Heart left ventricle (tissue), 16 donors: ENCODE results near the gene EML1. TPM values are rescaled to one million over a fixed set of nuclear protein-coding genes. Genes with fewer than 3 reads are reported as not detected.

Experiments
- ATAC-seq, 4 donors: fragments of 200-7000 bp; cut with Tn5 transposase; one replicate each; pipeline ENCODE4 v1.9.1; 2020 to 2022; ENCODE audit warnings: moderate library complexity in 4 of 4, mild to moderate bottlenecking in 3 of 4, moderate number of reproducible peaks in 1 of 4
- DNase-seq, 5 donors: peaks; one replicate each; pipeline ENCODE4 v3.0.0-alpha.2; 2020
- H3K27ac ChIP-seq, 12 donors: fragments of 200-600 bp; sonication (generic) in 4 of 12; one replicate each; pipeline versions ENCODE4 v1.5.0 to v1.8.0; 2016 to 2022; ENCODE audit warnings: mild to moderate bottlenecking in 2 of 12
- H3K27me3 ChIP-seq, 9 donors: fragments of 200-600 bp; sonication (generic) in 2 of 9; one replicate each; pipeline versions ENCODE4 v1.5.1 to v1.8.0; 2016 to 2022; ENCODE audit warnings: mild to moderate bottlenecking in 3 of 9
- H3K36me3 ChIP-seq, 9 donors: fragments of 200-600 bp; sonication (generic) in 2 of 9; one replicate each; pipeline versions ENCODE4 v1.5.0 to v1.8.0; 2018 to 2022; ENCODE audit warnings: mild to moderate bottlenecking in 2 of 9
- H3K4me1 ChIP-seq, 12 donors: fragments of 200-600 bp; sonication (generic) in 4 of 12; one replicate each; pipeline versions ENCODE4 v1.5.0 to v1.8.0; 2016 to 2022; ENCODE audit warnings: mild to moderate bottlenecking in 3 of 12
- H3K4me3 ChIP-seq, 12 donors: fragments of 200-600 bp; sonication (generic) in 4 of 12; one replicate each; pipeline versions ENCODE4 v1.5.0 to v1.8.0; 2017 to 2022; ENCODE audit warnings: mild to moderate bottlenecking in 9 of 12, moderate library complexity in 4 of 12
- H3K9me3 ChIP-seq, 12 donors: fragments of 200-600 bp; sonication (generic) in 4 of 12; one replicate each; pipeline versions ENCODE4 v1.5.0 to v1.8.0; 2016 to 2022; ENCODE audit warnings: mild to moderate bottlenecking in 1 of 12
- CTCF ChIP-seq, 12 donors: fragments of 200-600 bp; sonication (generic) in 4 of 12; IDR thresholded peaks; one replicate each; pipeline versions ENCODE4 v1.5.0 to v1.8.0; 2018 to 2022; ENCODE audit warnings: antibody characterized with exemption in 12 of 12, mild to moderate bottlenecking in 5 of 12
- POLR2A ChIP-seq, 2 donors: fragments of 450-650 bp; IDR thresholded peaks; one replicate each; pipeline ENCODE4 v1.6.1; 2017; ENCODE audit warnings: antibody characterized with exemption in 2 of 2, mild to moderate bottlenecking in 2 of 2, moderate library complexity in 2 of 2
- WGBS, 4 donors: extraction: QIAGEN DNeasy Blood & Tissue Kit in 2 of 4; methylation state at CpG; one replicate each; pipeline versions ENCODE4 v1.1.5 to v1.1.7; 2013 to 2018; 5-methylcytosine and 5-hydroxymethylcytosine counted together
- intact Hi-C, 10 donors: fragments of 100-400 bp; cut with DNase I; formaldehyde crosslinking; loops; one replicate each; pipeline versions ENCODE4 v1.11.1 to v1.14.2; 2022
- polyA plus RNA-seq, 2 donors: library from polyadenylated mRNA; stranded (reverse); fragments of 200-250 nt; gene quantifications; one replicate each; pipeline ENCODE4 v1.2.3, GENCODE V29; 2013
- total RNA-seq, 9 donors: library from RNA; depleted of rRNA in 2 of 9; stranded (reverse); fragments of >200 nt in 2 of 9; fragmentation: NEBNext Ultra II Directional in 3 of 9; extraction: Animal tissue kit (Norgen Biotek cat#: 25700) in 3 of 9; gene quantifications; one replicate each; pipeline versions ENCODE4 v1.1.0 to v1.2.4, GENCODE V29; 2016 to 2023
- donor health status: ischemic (EF 13 %, LVEDD 7.1; RV severe dilation, severe dysfunction).
- donor health status: healthy with polysubstance abuse.
- donor health status: DM: no; HTN: yes; CAD: no.
- donor health status: DM: no; HTN: no; CAD: no.
- donor health status: ischemic (EF 25% LVEDD 6.9; RV normal size, moderate dysfunction).
- donor health status: ischemic (EF 25% LVEDD 5.7; RV mildly dilated, moderate dysfunction).
- donor health status: healthy.
- donor health status: DM: yes; HTN: yes; CAD: no.
- donor health status: ischemic (EF 35%, LVEDD 5.7; RV mildly dilated, moderate dysfunction).
- donor health status: nonischemic (EF 11% LVEDD 7.7; RV severe dilation, severe dysfunction).
- donor health status: DM: yes; HTN: yes; CAD: no.
- donor health status: PGD.
- donor health status: ischemic (EF 29% LVEDD 5.4; RV normal size, mild dysfunction).
- donor health status: nonischemic (EF 23%, LVEDD 6.1; RV moderate dilation, normal function).

Gene EML1
- total and polyA plus RNA-seq, 11 donors = 7.4 to 49.7 (median 39.3) TPM

GRCh38 chr14:99816217-99816616 lies 23.0 kb downstream of the EML1 start:
- ATAC-seq = no peak
- H3K4me1 ChIP-seq = peaks cover 0 to 9% (median 0%) of the 10 kb centered on the region in 12 donors
- no peak for DNase-seq
- intact Hi-C loops = no loop called here
- no peaks in the 10 kb centered on the region for H3K27me3 ChIP-seq
- no peaks in the 10 kb centered on the region for H3K36me3 ChIP-seq
- no peaks in the 10 kb centered on the region for H3K9me3 ChIP-seq
- H3K27ac ChIP-seq = no peak overlapping the region
- H3K4me3 ChIP-seq = no peak overlapping the region
- TF ChIP-seq POLR2A (IDR thresholded peaks at IDR 0.05) (no peak), CTCF (IDR thresholded peaks at IDR 0.05) (no peak)
- 71 to 92% (median 76%) methylated on average over 7 of the region's 7 CpGs for WGBS, 4 donors

GRCh38 chr14:99816642-99817041 lies 23.4 kb downstream of the EML1 start:
- WGBS, 4 donors = 58 to 90% (median 73%) methylated on average over 3 of the region's 3 CpGs
- H3K27me3 ChIP-seq = no peaks in the 10 kb centered on the region
- no peak overlapping the region for H3K27ac ChIP-seq
- H3K4me1 ChIP-seq = peaks cover 0 to 11% (median 2%) of the 10 kb centered on the region in 12 donors
- intact Hi-C loops = no loop called here
- DNase-seq = no peak
- ATAC-seq = no peak
- H3K36me3 ChIP-seq = no peaks in the 10 kb centered on the region
- H3K4me3 ChIP-seq = no peak overlapping the region
- TF ChIP-seq POLR2A (IDR thresholded peaks at IDR 0.05) = no peak
- TF ChIP-seq CTCF (IDR thresholded peaks at IDR 0.05) = no peak
- no peaks in the 10 kb centered on the region for H3K9me3 ChIP-seq

- no peak overlapping the region for H3K27ac ChIP-seq
- no peak for TF ChIP-seq POLR2A (IDR thresholded peaks at IDR 0.05)
- H3K4me3 ChIP-seq = no peak overlapping the region
- H3K27me3 ChIP-seq = no peaks in the 10 kb centered on the region
- DNase-seq = no peak
- WGBS, 4 donors = 90 to 94% (median 93%) methylated on average over 10 of the region's 10 CpGs
- peaks cover 0 to 17% (median 8%) of the 10 kb centered on the region in 12 donors for H3K4me1 ChIP-seq
- H3K36me3 ChIP-seq = no peaks in the 10 kb centered on the region
- no peaks in the 10 kb centered on the region for H3K9me3 ChIP-seq
- intact Hi-C loops = no loop called here
- ATAC-seq = no peak
Measured at GRCh38 chr14:99817331-99817730, 24.1 kb downstream of the EML1 start.

- intact Hi-C loops = no loop called here
- no peak for ATAC-seq
- WGBS, 4 donors = 83 to 95% (median 90%) methylated on average over 11 of the region's 11 CpGs
- H3K27ac ChIP-seq = no peak overlapping the region
- TF ChIP-seq POLR2A (IDR thresholded peaks at IDR 0.05) = no peak
- no peak for TF ChIP-seq CTCF (IDR thresholded peaks at IDR 0.05)
- no peaks in the 10 kb centered on the region for H3K9me3 ChIP-seq
- no peaks in the 10 kb centered on the region for H3K36me3 ChIP-seq
- H3K4me3 ChIP-seq = no peak overlapping the region
- no peaks in the 10 kb centered on the region for H3K27me3 ChIP-seq
- peaks cover 0 to 21% (median 15%) of the 10 kb centered on the region in 12 donors for H3K4me1 ChIP-seq
- DNase-seq = no peak
Measured at GRCh38 chr14:99818503-99819036, 25.4 kb downstream of the EML1 start.

- WGBS, 4 donors = 64 to 77% (median 70%) methylated on average over 15 of the region's 15 CpGs
- peaks cover 0 to 21% (median 15%) of the 10 kb centered on the region in 12 donors for H3K4me1 ChIP-seq
- no peak for DNase-seq
- no peak overlapping the region for H3K4me3 ChIP-seq
- H3K27ac ChIP-seq = peak overlapping the region in 1 of 12 donors; percentile 34
- TF ChIP-seq POLR2A (IDR thresholded peaks at IDR 0.05) (no peak), CTCF (IDR thresholded peaks at IDR 0.05) (no peak)
- no peaks in the 10 kb centered on the region for H3K27me3 ChIP-seq
- no peaks in the 10 kb centered on the region for H3K36me3 ChIP-seq
- no peaks in the 10 kb centered on the region for H3K9me3 ChIP-seq
- intact Hi-C loops = no loop called here
- ATAC-seq = no peak
Measured at GRCh38 chr14:99819514-99819913, 26.3 kb downstream of the EML1 start.
